Measurements from ENCODE around the gene WNT5A.

WNT5A gene

DNA sequence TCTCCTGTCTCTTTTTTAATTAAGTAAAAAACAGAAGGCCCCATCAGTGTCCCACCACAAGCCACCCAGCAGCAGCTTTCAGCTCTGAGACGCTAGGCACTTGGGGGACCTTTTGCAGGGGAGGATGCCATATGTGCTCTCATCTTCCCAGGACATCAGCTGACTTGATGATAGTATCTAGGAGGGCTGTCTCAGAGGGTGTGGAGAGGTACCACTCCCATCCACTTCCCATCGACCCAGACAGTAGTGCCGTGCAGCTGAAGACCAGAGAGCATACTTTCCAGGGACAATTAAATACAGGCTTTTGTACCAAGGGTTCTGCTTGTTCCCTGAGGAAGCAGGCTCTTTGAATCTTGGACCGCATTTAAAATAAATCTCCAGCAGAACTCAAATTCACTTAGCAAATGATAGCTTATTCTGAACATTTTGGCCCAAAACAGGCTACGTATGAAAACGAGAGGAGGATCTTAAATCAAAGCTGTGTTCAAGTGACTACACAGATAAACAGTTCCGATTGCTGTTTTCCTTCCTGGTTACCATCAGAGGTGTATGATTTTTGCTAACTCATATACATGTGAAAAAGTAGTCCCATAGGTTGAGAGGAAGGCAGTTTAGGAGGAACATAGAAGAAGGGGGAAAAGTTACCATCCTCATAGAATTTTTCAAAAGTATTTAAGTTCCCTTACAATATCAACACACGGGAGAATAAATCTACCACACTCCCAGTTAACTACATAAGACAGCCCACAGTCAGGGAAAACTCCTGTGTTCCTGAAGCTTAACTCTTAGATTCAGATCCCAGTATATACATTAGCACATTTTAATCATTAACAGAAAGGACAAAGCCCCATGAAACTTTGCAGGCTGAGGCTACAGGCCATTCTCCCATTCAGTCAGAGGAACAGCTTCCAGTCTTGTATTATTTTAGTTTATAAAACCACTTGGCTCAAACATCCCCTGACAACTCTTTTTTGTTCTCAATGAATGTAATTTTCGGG is 9.5 kb downstream of the WNT5A start:
- no peak for DNase-seq (ENCODE audit: low spot score in 2 of 2)
- H3K9me3 Mint-ChIP-seq, result peaks cover 7% of the 10 kb centered on the region
- H3K27ac Mint-ChIP-seq, result no peak overlapping the region
- no peak overlapping the region for H3K4me3 Mint-ChIP-seq
- no peak for ATAC-seq
- no peaks in the 10 kb centered on the region for H3K4me1 Mint-ChIP-seq
- no peaks in the 10 kb centered on the region for H3K36me3 Mint-ChIP-seq

DNA sequence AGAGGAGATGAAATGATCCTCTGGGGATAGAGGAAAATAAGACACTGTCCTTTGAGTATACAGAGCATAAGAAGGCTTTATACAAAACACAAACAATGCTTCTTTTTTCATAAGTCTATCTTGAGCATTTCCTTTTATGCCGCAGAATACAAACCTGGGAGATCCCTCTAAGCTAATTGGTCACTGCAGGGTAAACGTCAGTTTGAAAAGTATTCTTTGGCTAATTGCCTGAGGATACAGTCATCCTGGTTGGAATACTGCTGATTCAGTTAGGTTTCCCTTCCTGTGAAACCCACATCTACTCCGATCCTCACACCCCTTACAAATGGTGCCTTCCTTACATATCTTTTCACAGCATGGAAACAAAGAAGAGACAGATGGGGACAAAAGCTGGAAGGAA is 10.6 kb downstream of the WNT5A start:
- Mint-ChIP-seq H3K36me3 (no peaks in the 10 kb centered on the region), H3K4me3 (no peak overlapping the region), H3K27ac (no peak overlapping the region), H3K4me1 (no peaks in the 10 kb centered on the region), H3K9me3 (peaks cover 9% of the 10 kb centered on the region)
- no peak for ATAC-seq
- no peak for DNase-seq (ENCODE audit: low spot score in 2 of 2)

DNA sequence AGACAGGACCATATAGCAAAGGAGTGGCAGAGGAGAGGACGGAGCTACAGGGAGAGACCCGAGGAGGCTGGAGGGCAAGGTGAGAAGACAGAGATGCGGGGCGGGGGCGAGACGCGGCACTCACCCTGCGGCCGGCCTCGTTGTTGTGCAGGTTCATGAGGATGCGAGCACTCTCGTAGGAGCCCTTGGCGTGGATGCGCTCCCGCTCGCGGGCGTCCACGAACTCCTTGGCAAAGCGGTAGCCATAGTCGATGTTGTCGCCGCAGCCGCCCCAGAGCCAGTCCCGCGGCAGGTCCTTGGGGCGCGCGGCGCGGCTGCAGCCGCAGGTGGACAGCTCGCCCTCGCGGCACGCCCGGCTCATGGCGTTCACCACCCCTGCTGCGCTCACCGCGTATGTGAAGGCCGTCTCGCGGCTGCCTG is 12.9 kb downstream of the WNT5A start:
- ATAC-seq (no peak), DNase-seq (ENCODE audit: low spot score in 2 of 2) (no peak)
- H3K27ac Mint-ChIP-seq, result no peak overlapping the region
- H3K9me3 Mint-ChIP-seq, result peaks cover 9% of the 10 kb centered on the region
- H3K36me3 Mint-ChIP-seq, result no peaks in the 10 kb centered on the region
- H3K4me3 Mint-ChIP-seq, result no peak overlapping the region
- no peaks in the 10 kb centered on the region for H3K4me1 Mint-ChIP-seq

DNA sequence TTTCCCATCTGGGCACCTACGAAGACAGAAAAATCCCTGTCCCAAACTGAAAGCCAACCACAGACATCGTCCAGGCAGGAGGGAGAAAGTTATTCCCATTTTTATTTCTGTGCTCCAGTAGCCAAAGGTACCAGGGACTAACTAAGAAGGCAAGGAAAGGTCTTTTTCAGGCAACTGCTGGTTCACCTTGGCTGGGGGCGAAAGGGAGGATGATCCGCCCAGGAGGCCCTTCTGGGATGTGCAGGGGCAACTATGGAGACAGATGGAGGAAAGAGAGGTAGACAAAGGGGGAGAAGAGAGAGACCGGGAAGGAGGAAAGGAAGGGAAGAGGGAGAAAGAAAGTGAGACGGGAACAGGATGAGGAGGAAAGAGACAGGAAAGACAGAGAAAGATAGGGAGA is 13.3 kb downstream of the WNT5A start:
- H3K27ac Mint-ChIP-seq, result no peak overlapping the region
- no peak overlapping the region for H3K4me3 Mint-ChIP-seq
- H3K4me1 Mint-ChIP-seq, result no peaks in the 10 kb centered on the region
- H3K36me3 Mint-ChIP-seq, result no peaks in the 10 kb centered on the region
- DNase-seq (ENCODE audit: low spot score in 2 of 2) (no peak), ATAC-seq (no peak)
- H3K9me3 Mint-ChIP-seq, result peaks cover 9% of the 10 kb centered on the region

DNA sequence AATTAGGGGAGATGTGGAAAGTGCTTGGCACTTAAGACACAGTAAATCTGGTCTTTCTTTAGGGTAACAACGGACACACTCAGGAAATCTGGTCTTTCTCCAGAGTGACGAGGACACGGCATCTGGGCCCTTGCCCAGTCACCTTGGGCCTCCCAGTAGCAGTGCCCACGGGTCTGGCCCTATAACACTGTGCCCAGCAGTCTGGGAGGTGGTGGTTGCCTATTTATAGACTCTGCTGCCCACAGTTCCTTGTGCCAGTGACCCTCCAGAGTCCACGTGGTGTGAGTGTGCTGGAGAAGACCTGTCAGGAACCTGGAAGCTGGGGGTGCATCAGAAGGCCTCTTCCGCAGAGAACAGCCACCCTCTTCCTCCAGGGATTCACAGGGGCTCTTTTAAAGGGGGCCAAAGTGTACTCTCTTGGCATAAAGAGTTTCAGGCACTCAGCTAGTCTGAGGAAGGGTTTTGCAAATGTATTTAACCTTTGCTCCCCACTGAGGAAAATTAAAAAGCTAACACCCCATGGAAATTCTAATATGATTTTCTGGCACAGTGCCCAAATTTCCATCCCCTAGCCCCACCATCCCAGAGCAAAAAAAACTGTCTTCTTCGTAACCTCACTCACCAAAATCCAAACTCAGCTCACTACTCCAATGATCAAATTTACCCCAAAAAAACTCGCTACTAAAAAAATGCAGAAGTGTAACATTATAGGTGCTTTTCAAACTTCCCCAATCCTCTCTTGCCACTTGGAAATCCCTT is 15.4 kb downstream of the WNT5A start:
- no peak overlapping the region for H3K4me3 Mint-ChIP-seq
- ATAC-seq (no peak), DNase-seq (ENCODE audit: low spot score in 2 of 2) (no peak)

DNA sequence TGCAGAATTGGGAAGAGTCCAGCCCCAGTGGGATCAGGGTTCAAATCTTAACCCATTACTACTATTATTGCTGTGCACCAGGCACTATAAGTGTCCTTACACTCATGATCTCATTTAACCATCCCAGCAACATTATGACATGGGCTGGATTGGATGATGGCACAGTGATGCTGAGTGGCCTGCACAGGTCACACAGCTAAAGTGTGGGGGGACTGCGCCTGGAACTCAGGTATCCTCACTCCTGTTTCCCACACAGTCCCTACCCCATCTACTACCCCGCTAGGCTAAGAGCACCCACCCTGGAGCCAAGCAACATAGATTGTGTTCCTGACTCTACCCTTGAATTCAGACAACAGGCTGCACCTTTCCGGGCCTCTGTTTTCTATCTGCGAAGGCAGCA is 16.0 kb downstream of the WNT5A start:
- H3K4me1 Mint-ChIP-seq, result no peaks in the 10 kb centered on the region
- no peak for ATAC-seq
- H3K27ac Mint-ChIP-seq, result no peak overlapping the region
- H3K36me3 Mint-ChIP-seq, result no peaks in the 10 kb centered on the region
- H3K9me3 Mint-ChIP-seq, result peaks cover 9% of the 10 kb centered on the region
- no peak overlapping the region for H3K4me3 Mint-ChIP-seq
- no peak for DNase-seq (ENCODE audit: low spot score in 2 of 2)

More for the DNA sequence above, 15.4 kb downstream of the WNT5A start:
- Mint-ChIP-seq H3K36me3 (no peaks in the 10 kb centered on the region), H3K9me3 (peaks cover 9% of the 10 kb centered on the region), H3K4me1 (no peaks in the 10 kb centered on the region), H3K27ac (no peak overlapping the region)

DNA sequence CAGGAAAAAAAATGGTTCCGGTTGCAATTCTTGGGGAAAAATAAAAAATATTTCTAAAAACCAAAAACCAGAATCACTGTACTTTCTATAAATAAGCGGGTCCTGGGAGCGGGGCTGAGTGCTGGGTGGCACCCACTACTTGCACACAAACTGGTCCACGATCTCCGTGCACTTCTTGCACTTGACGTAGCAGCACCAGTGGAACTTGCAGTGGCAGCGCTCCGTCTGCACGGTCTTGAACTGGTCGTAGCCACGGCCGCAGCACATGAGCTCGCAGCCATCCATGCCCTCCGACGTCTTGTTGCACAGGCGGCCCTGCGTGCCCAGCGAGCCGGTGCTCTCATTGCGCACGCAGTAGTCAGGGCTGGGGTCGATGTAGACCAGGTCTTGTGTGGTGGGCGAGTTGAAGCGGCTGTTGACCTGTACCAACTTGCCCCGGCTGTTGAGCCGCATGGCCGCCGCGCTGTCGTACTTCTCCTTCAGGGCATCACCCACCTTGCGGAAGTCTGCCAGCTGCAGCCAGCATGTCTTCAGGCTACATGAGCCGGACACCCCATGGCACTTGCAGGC is 17.1 kb downstream of the WNT5A start:
- ATAC-seq, result no peak
- Mint-ChIP-seq H3K27ac (no peak overlapping the region), H3K36me3 (no peaks in the 10 kb centered on the region), H3K4me3 (no peak overlapping the region), H3K9me3 (peaks cover 9% of the 10 kb centered on the region), H3K4me1 (no peaks in the 10 kb centered on the region)
- DNase-seq (ENCODE audit: low spot score in 2 of 2), result no peak

DNA sequence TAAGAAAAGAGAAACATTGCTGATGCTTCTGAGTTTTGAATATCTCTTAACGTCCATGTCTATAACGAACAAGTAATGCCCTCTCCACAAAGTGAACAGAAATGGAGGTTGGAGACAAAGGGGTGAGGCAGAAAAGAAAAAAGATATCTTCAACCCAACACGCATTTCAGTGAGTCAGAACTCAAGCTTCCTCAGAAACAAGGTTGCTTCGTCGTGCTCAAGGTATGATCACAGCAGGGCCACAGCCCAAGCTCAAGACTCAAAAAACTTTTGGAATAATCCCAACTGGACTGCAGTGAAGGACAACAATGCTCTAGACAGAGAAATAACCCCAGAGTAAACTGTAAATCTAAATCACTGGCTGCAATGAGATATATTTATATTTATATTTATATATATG is 18.9 kb downstream of the WNT5A start:
- ATAC-seq (no peak), DNase-seq (ENCODE audit: low spot score in 2 of 2) (no peak)
- Mint-ChIP-seq H3K4me3 (no peak overlapping the region), H3K4me1 (no peaks in the 10 kb centered on the region), H3K9me3 (peaks cover 3% of the 10 kb centered on the region), H3K36me3 (no peaks in the 10 kb centered on the region), H3K27ac (no peak overlapping the region)

DNA sequence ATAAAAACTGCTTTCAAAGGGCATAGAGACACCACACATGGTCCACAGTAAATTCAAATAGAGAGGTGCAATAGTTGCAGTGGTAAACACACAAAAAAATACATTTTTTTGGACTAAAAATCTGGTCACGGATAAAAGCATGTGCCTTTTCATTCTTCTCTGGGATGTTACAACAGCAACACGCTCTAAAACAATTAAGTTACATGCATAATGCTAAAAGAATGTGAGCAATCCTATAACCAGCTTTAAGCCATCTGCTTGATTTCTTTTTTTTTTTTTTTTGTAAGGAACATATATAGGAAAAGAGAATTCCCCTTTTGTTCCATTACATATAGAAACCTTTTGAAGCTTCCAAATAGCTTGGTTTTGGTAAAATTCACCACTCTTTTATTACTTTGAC is 20.0 kb downstream of the WNT5A start:
- DNase-seq (ENCODE audit: low spot score in 2 of 2), result no peak
- Mint-ChIP-seq H3K36me3 (no peaks in the 10 kb centered on the region), H3K4me3 (no peak overlapping the region)

DNA sequence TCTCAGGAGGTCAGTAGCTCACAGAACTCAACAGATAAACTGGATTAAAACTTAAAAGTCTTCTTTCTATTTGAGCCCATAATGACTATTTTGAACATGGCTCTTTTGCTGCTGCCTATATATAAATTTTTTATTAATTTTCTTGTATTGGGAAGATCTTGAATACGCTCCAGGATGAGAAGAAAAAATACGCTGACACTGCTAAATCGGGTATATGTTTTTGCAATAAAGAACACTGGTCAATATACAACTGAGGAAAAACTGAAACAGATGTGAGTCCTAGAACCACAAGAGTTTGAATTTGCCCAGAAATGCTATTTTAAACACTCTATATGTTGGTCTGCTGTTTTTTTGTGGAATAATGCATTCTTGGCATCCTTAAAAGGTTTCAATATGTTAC is 20.6 kb downstream of the WNT5A start:
- Mint-ChIP-seq H3K4me1 (no peaks in the 10 kb centered on the region), H3K4me3 (no peak overlapping the region), H3K9me3 (peaks cover 3% of the 10 kb centered on the region), H3K27ac (no peak overlapping the region), H3K36me3 (no peaks in the 10 kb centered on the region)
- DNase-seq (ENCODE audit: low spot score in 2 of 2), result no peak
- no peak for ATAC-seq

More for the DNA sequence above, 20.0 kb downstream of the WNT5A start:
- no peak for ATAC-seq
- no peak overlapping the region for H3K27ac Mint-ChIP-seq
- no peaks in the 10 kb centered on the region for H3K4me1 Mint-ChIP-seq
- peaks cover 3% of the 10 kb centered on the region for H3K9me3 Mint-ChIP-seq

DNA sequence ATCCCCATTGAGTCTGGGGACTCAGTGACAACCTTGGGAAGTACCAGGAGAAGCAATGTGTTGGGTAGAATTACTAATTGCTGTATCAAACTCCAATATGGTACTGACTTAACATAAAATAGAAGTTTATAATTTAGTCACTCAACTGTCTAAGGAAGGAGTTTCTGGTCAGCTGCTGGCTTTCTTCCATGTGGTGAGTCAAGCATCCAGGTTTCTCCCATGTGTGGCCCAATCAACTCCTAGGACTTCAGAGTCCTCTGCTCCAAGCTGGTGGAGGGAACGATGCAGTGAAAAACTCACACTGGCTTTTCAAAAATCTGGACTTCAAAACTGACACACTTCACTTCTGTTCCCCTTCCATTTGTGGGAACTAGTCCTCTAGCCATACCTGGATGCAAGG is 25.2 kb downstream of the WNT5A start:
- no peak for ATAC-seq
- Mint-ChIP-seq H3K9me3 (peaks cover 6% of the 10 kb centered on the region), H3K4me1 (no peaks in the 10 kb centered on the region), H3K36me3 (no peaks in the 10 kb centered on the region), H3K27ac (no peak overlapping the region), H3K4me3 (no peak overlapping the region)
- no peak for DNase-seq (ENCODE audit: low spot score in 2 of 2)

DNA sequence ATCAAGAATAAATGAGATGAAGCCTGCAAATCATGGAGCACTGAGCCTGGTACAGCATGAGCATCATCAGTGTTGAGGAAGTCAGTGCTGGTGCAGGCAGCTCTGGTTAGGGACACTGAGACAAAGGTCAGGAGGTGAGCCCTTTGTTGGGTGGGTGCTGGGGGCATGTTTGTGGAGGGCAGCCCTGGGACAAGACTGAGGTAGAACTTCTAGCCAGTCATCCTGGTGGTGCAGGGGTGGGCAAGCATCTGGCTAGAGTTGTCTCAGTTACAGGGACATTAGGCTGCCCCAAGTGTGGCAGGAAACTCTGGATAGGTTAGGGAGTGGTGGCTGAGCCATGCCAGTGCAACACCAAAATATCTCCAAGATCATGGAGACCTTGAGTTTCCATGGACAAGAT is 27.3 kb downstream of the WNT5A start:
- ATAC-seq, result no peak
- no peaks in the 10 kb centered on the region for H3K4me1 Mint-ChIP-seq
- peaks cover 6% of the 10 kb centered on the region for H3K9me3 Mint-ChIP-seq
- no peak overlapping the region for H3K27ac Mint-ChIP-seq
- no peak overlapping the region for H3K4me3 Mint-ChIP-seq
- no peak for DNase-seq (ENCODE audit: low spot score in 2 of 2)
- H3K36me3 Mint-ChIP-seq, result no peaks in the 10 kb centered on the region

DNA sequence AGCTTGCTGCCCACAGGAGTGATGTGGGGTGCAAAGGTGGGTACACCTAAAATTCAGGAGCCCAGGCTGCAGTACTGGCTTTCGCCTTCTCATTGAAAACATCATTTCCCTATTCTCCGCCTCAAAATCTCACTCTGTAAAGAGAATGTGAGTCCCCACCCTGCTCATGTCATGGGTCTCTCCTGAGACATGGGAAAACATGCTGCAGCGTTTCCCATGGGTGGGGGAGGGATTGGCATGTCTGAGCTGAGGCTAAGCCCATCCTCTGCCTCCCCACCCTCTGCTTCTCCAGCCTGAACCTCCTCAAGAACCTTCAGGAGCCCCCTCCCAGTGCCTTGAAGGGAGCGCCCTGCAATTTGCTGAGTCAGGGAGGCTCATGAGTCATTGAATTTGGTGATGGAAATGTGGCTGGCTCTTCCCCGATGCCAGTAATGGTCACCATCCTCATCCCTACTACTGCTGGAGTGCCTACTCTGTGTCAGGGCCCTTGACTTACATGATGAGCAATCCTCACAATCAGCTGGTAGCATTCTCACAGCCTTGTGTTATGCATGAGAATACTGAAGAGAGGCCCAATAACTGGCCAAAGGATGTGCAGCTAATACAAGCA is 28.8 kb downstream of the WNT5A start:
- peaks cover 10% of the 10 kb centered on the region for H3K9me3 Mint-ChIP-seq
- H3K4me3 Mint-ChIP-seq, result no peak overlapping the region
- H3K4me1 Mint-ChIP-seq, result no peaks in the 10 kb centered on the region
- DNase-seq (ENCODE audit: low spot score in 2 of 2), result no peak
- H3K36me3 Mint-ChIP-seq, result no peaks in the 10 kb centered on the region
- no peak for ATAC-seq
- H3K27ac Mint-ChIP-seq, result no peak overlapping the region

DNA sequence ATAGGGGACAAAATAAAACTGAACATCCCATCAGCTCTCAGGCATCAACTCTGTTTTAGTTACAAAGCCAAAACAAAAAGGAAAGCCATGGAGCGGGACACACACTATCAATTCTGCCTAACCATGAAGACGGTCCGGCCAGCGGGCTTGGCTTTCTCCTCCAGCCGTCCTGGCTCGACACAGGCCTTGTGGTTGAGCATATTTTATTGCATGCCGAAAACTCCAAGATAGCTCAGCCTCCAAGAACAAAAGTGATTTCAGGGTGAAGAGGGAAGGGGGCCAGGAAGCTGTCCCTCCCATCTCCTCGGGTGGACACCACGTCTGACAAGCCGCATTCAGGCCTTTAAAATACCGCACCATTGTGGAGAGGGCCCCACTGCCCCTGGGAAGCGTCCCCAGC is 31.2 kb downstream of the WNT5A start:
- no peak for ATAC-seq
- Mint-ChIP-seq H3K27ac (no peak overlapping the region), H3K4me1 (no peaks in the 10 kb centered on the region), H3K4me3 (no peak overlapping the region), H3K9me3 (peaks cover 10% of the 10 kb centered on the region), H3K36me3 (no peaks in the 10 kb centered on the region)
- no peak for DNase-seq (ENCODE audit: low spot score in 2 of 2)

DNA sequence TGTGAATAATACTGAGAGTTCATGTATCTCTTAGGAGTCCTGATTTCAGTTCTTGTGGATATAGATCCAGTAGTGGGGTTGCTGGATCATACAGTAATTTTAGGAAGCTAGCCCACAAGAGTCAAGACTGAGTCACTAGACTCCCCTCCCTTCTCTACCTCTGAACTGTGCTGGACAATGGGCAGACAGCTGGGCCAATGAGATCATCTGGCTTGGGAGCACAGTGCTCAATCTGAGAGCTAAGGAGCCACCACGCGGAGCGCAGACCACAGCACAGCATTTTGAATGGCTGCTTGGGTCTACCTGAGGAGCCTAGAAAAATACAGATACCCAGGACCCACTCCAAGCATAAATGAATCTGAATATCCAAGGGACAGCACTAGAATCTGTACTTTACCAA is 32.5 kb downstream of the WNT5A start:
- H3K27ac Mint-ChIP-seq, result no peak overlapping the region
- H3K4me3 Mint-ChIP-seq, result no peak overlapping the region
- no peaks in the 10 kb centered on the region for H3K36me3 Mint-ChIP-seq
- no peaks in the 10 kb centered on the region for H3K4me1 Mint-ChIP-seq
- ATAC-seq, result no peak
- no peak for DNase-seq (ENCODE audit: low spot score in 2 of 2)
- H3K9me3 Mint-ChIP-seq, result peaks cover 6% of the 10 kb centered on the region
